Astrocyte of the spinal cord (primary cell): ENCODE data around the gene NRG2.

Experiments used
- DNase-seq: peaks from one replicate; pipeline ENCODE4 v3.0.0; 2011; ENCODE audit warnings: low read depth, low spot score
- H3K4me3 ChIP-seq: 2 replicates; pipeline ENCODE4 v1.5.1; 2011; ENCODE audit warnings: low read depth, mild to moderate bottlenecking, low read length, moderate library complexity
- in situ Hi-C: cut with HindIII; loops from 2 replicates; pipeline ENCODE4 v1.10.0; 2017; ENCODE audit warnings: low sequenced_read_pairs
- TF ChIP-seq, protein P1 (sequence below): IDR thresholded peaks from 2 replicates; pipeline ENCODE4 v1.5.1; 2012; ENCODE audit warnings: low read depth, mild to moderate bottlenecking, low read length, inconsistent platforms

The NRG2 gene

DNA sequence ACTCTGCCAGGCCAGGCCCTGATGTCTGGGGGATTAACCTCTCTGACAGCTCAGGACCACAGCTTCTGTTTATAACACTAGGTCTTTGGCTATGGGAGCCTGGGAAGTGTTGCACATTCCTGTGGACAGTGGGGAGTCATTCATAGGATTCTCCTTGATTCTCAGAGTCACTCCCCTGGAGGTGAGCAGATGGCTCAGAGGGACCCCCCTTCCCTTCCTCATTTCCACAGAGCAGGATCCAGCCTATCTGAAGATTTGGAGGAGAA is 60.2 kb downstream of the NRG2 start:
- no peak overlapping the region for H3K4me3 ChIP-seq
- in situ Hi-C loops, result no loop called here
- TF ChIP-seq, protein P1, sequence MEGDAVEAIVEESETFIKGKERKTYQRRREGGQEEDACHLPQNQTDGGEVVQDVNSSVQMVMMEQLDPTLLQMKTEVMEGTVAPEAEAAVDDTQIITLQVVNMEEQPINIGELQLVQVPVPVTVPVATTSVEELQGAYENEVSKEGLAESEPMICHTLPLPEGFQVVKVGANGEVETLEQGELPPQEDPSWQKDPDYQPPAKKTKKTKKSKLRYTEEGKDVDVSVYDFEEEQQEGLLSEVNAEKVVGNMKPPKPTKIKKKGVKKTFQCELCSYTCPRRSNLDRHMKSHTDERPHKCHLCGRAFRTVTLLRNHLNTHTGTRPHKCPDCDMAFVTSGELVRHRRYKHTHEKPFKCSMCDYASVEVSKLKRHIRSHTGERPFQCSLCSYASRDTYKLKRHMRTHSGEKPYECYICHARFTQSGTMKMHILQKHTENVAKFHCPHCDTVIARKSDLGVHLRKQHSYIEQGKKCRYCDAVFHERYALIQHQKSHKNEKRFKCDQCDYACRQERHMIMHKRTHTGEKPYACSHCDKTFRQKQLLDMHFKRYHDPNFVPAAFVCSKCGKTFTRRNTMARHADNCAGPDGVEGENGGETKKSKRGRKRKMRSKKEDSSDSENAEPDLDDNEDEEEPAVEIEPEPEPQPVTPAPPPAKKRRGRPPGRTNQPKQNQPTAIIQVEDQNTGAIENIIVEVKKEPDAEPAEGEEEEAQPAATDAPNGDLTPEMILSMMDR, result no peak
- DNase-seq, result no peak

DNA sequence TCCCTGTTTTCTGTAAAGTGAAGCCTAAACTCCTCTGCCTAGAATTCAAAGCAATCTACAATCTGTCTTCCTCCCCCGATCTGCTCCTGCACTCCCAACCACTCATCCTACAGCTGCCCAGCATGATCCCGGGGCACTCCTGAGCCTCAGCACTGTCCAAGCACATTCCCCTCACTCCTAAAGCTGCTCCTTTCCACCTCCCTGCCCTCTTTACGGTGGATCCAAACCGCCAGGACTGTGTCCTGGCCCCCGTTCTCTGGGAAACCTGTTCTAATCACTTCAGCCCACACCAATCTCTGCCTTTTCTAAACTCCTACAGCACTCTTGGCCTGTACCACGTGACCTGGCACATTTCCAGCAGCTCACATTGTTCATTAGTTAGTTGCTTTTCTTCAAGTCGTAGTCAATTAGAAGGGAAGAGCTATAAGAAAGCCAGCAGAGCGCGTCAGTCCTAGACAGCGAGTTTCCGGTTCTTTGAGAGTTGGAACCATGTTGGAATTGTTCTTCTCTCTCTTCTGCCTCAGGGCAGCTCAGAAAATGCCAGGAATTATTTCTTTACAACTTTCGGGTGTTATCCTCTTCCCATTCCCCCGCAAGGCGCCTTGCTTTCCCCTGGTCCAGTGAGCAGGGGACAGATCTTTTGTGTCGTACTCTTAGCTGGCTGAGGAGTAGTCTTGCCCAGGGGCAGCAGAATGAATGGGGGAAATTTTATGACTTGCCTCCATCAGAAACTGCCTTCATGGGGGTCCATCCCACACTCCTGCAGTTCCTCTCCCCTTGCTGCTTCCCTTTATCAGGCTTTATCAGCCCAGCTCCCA is 60.7 kb downstream of the NRG2 start:
- in situ Hi-C loops, result no loop called here
- H3K4me3 ChIP-seq, result no peak overlapping the region
- peak; percentile 10 for DNase-seq
- TF ChIP-seq, protein P1, result no peak

DNA sequence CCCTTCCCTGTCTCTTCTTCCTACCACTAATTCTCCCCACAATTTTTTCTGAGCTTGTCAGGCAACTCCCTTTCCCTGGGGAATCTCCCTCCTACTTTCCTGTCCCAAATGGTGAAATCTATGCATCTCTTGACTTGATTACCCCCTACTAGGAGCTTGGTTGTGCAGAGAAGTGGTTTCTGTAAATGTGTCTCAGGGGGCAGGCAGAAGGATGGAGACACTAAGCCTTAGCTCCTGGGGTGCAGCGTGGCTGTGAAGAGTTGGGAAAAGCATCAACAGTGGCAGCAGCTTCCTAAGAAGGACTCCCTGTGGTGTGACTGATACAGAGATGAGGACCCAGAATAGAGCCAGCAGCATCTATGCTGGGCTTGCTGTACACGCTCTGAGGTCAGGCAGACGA is 62.3 kb downstream of the NRG2 start:
- H3K4me3 ChIP-seq, result no peak overlapping the region
- in situ Hi-C loops, result no loop called here
- no peak for DNase-seq
- TF ChIP-seq, protein P1, result no peak

DNA sequence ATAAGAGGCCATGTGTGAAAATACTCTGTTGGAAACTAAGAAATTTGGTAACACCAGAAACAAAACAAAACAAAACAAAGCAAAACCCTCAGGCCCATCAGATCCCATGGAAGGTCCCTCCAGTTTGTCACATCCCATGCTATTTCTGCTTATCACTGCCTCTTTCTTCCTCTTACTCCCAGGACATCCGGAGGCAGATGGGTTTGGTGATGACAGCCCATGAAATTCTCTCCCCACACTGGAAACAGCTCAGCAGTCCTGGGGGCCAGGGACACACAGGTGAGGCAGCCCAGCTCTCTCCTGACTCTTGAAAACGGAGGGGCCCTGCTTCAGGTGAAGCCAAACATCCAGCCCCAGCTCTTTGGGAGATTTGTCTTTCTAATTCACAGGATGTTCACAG is 63.2 kb downstream of the NRG2 start:
- TF ChIP-seq, protein P1, result no peak
- DNase-seq, result no peak
- in situ Hi-C loops, result no loop called here
- no peak overlapping the region for H3K4me3 ChIP-seq

DNA sequence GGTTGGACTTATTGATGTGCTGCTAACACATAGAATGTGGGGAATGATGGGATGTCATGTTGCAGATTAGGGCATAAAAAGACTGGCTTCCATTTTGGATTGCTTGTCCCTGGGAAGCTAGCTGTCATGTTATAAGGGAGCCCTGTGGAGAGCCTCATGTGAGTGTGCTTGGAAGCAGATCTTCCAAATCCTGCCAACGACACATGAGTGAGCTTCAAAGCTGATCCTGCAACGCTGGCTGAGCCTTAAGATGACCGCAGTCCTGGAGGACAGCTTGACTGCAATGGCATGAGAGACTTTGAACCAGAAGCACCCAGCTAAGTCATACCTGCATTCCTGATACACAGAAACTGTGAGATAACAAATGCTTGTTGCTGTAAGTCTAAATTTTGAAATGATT is 63.6 kb downstream of the NRG2 start:
- TF ChIP-seq, protein P1, result no peak
- H3K4me3 ChIP-seq, result no peak overlapping the region
- no peak for DNase-seq
- in situ Hi-C loops, result no loop called here

DNA sequence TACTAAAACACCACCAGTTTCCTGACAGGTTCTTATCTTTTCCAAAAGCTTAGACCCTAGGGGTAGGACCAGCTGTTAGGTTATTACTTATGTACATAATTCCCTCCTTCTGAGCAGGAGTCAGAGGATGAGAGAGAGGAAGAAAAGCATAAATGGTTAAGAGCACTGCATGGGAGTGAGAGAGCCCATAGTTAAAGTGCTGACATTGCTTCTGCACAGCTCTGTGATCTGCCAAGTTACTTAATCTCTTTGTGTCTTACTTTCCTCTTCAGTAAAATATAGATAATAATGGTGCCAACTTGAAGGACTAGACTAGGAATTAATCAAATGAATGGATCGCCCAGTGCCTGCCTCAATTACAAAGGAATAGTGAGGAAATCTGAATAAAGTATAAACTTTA is 66.4 kb downstream of the NRG2 start:
- in situ Hi-C loops, result no loop called here
- TF ChIP-seq, protein P1, result no peak
- no peak overlapping the region for H3K4me3 ChIP-seq
- no peak for DNase-seq
